HL-60 (cell line): ENCODE results near the gene CDHR3.

Experiments
- DNase-seq, 2 experiments: peaks; one replicate each; pipeline ENCODE4 v3.0.0-alpha.2; 2010 to 2020; ENCODE audit warnings: low read depth in 1 of 2, low spot score in 1 of 2
- H3K27ac ChIP-seq: fragments of 250-450 bp; sonication (Bioruptor Pico); replicated peaks from 2 replicates; pipeline ENCODE4 v1.5.1; 2020; ENCODE audit warnings: mild to moderate bottlenecking, moderate library complexity
- H3K27me3 ChIP-seq: fragments of 250-450 bp; sonication (Bioruptor Pico); 2 replicates; pipeline ENCODE4 v1.5.1; 2021; ENCODE audit warnings: mild to moderate bottlenecking, moderate library complexity; ENCODE audit not compliant: insufficient read depth, poor library complexity, severe bottlenecking
- H3K4me3 ChIP-seq: replicated peaks from 2 replicates; pipeline ENCODE4 v1.5.1; 2011; ENCODE audit warnings: mild to moderate bottlenecking, control low read depth, low read length; ENCODE audit not compliant: insufficient read depth
- GABPA ChIP-seq: IDR thresholded peaks from 2 replicates; pipeline ENCODE4 v1.6.1; 2012; ENCODE audit warnings: low read depth
- POLR2AphosphoS5 ChIP-seq: IDR thresholded peaks from 2 replicates; pipeline ENCODE4 v1.6.1; 2012; ENCODE audit warnings: low read depth
- SPI1 ChIP-seq: IDR thresholded peaks from 2 replicates; pipeline ENCODE4 v1.6.1; 2012; ENCODE audit warnings: low read depth, mild to moderate bottlenecking, borderline replicate concordance
- TF ChIP-seq, protein P1 (sequence below): IDR thresholded peaks from one replicate; pipeline ENCODE4 v1.5.1; 2011; ENCODE audit warnings: low read length, control low read depth, inconsistent platforms; ENCODE audit not compliant: insufficient read depth
- TF ChIP-seq, protein P2 (sequence below): IDR thresholded peaks from 2 replicates; pipeline ENCODE4 v1.6.1; 2012; ENCODE audit warnings: low read depth; ENCODE audit not compliant: insufficient replicate concordance

The CDHR3 gene

DNA sequence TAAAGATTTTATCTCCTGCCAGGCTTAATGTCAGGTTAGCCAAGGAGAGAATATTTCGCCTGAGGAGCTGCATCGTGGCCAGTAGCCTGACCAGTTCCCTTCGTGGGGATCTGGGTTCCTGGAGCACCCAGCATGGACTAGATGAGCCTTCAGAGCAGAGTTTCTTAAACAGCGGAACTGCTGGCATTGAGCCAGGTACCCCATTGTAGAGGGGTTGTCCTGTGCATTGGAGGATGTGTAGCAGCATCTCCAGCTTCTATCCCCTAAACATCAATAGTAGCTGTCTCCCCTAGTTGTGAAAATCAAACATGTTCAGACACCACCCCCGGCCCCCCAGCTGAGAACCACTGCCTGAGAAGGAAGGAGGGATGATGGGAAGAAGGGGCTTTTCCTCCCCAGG is 36.2 kb downstream of the CDHR3 start:
- Histone ChIP-seq H3K4me3 (no peak overlapping the region), H3K27ac (no peak overlapping the region), H3K27me3 (peaks cover 3% of the 10 kb centered on the region)
- no peak for DNase-seq
- TF ChIP-seq, protein P1, sequence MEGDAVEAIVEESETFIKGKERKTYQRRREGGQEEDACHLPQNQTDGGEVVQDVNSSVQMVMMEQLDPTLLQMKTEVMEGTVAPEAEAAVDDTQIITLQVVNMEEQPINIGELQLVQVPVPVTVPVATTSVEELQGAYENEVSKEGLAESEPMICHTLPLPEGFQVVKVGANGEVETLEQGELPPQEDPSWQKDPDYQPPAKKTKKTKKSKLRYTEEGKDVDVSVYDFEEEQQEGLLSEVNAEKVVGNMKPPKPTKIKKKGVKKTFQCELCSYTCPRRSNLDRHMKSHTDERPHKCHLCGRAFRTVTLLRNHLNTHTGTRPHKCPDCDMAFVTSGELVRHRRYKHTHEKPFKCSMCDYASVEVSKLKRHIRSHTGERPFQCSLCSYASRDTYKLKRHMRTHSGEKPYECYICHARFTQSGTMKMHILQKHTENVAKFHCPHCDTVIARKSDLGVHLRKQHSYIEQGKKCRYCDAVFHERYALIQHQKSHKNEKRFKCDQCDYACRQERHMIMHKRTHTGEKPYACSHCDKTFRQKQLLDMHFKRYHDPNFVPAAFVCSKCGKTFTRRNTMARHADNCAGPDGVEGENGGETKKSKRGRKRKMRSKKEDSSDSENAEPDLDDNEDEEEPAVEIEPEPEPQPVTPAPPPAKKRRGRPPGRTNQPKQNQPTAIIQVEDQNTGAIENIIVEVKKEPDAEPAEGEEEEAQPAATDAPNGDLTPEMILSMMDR, result no peak
- TF ChIP-seq, protein P2, sequence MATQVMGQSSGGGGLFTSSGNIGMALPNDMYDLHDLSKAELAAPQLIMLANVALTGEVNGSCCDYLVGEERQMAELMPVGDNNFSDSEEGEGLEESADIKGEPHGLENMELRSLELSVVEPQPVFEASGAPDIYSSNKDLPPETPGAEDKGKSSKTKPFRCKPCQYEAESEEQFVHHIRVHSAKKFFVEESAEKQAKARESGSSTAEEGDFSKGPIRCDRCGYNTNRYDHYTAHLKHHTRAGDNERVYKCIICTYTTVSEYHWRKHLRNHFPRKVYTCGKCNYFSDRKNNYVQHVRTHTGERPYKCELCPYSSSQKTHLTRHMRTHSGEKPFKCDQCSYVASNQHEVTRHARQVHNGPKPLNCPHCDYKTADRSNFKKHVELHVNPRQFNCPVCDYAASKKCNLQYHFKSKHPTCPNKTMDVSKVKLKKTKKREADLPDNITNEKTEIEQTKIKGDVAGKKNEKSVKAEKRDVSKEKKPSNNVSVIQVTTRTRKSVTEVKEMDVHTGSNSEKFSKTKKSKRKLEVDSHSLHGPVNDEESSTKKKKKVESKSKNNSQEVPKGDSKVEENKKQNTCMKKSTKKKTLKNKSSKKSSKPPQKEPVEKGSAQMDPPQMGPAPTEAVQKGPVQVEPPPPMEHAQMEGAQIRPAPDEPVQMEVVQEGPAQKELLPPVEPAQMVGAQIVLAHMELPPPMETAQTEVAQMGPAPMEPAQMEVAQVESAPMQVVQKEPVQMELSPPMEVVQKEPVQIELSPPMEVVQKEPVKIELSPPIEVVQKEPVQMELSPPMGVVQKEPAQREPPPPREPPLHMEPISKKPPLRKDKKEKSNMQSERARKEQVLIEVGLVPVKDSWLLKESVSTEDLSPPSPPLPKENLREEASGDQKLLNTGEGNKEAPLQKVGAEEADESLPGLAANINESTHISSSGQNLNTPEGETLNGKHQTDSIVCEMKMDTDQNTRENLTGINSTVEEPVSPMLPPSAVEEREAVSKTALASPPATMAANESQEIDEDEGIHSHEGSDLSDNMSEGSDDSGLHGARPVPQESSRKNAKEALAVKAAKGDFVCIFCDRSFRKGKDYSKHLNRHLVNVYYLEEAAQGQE, result no peak
- TF ChIP-seq POLR2AphosphoS5, result no peak
- TF ChIP-seq SPI1, result no peak
- no peak for TF ChIP-seq GABPA

DNA sequence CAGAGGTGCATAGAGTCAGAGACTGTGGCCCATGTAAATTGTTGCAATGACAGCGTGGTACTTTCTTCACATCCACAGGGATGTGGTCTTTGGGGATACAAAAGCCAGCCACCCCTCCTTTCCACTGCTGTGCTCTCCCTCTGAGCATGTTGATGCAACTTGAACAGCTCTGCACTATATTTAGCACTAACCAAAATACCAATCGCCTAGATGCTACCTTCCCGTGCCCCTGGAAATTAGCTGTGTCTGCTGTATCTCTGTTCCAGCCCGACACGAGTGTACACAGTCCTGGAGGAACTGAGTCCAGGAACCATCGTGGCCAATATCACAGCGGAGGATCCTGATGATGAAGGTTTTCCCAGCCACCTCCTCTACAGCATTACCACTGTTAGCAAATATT is 38.1 kb downstream of the CDHR3 start:
- DNase-seq, result no peak

GRCh38 chr7:106001886-106002285 is 38.8 kb downstream of the CDHR3 start:
- Histone ChIP-seq H3K27ac (no peak overlapping the region), H3K27me3 (peaks cover 3% of the 10 kb centered on the region), H3K4me3 (no peak overlapping the region)
- TF ChIP-seq, protein P1, result no peak
- TF ChIP-seq, protein P2, result no peak
- TF ChIP-seq POLR2AphosphoS5 (no peak), GABPA (no peak), SPI1 (no peak)
- no peak for DNase-seq

More for the DNA sequence above, 38.1 kb downstream of the CDHR3 start:
- Histone ChIP-seq H3K4me3 (no peak overlapping the region), H3K27me3 (peaks cover 3% of the 10 kb centered on the region), H3K27ac (no peak overlapping the region)
- TF ChIP-seq POLR2AphosphoS5 (no peak), SPI1 (no peak), GABPA (no peak)
- TF ChIP-seq, protein P1, result no peak

GRCh38 chr7:106003525-106004064 is 40.5 kb downstream of the CDHR3 start:
- TF ChIP-seq GABPA (no peak), POLR2AphosphoS5 (no peak), SPI1 (no peak)
- TF ChIP-seq, protein P2, result no peak
- TF ChIP-seq, protein P1, result no peak
- Histone ChIP-seq H3K4me3 (no peak overlapping the region), H3K27ac (no peak overlapping the region), H3K27me3 (peaks cover 3% of the 10 kb centered on the region)
- DNase-seq, result no peak
